ENCODE data around the gene AP5S1.

The AP5S1 gene

GRCh38 chr20:3820048-3820900 is at the start of gene AP5S1:
Gene AP5S1 (plus strand): TSS chr20:3820547. CDS start chr20:3822118, 1,571 bp downstream.
- Mint-ChIP-seq H3K4me3 (peak within 1 kb of the TSS; percentile 87 to 95), H3K36me3 (peaks cover 11 to 18% of the 10 kb centered on the region in 2 donors), H3K27ac (peak within 1 kb of the TSS; percentile 98), H3K4me1 (peaks cover 12 to 30% of the 10 kb centered on the region in 2 donors), H3K27me3 (peaks cover 4 to 5% of the 10 kb centered on the region in 2 donors), H3K9me3 (no peaks in the 10 kb centered on the region)
- DNase-seq (peak; percentile 93), ATAC-seq (replicated peaks) (peak; percentile 88 to 90)

- DNase-seq = no peak
- no peaks in the 10 kb centered on the region for H3K27me3 Mint-ChIP-seq
- H3K36me3 Mint-ChIP-seq = no peaks in the 10 kb centered on the region
- H3K27ac Mint-ChIP-seq = no peak overlapping the region
- no peak for ATAC-seq (replicated peaks)
- no peaks in the 10 kb centered on the region for H3K9me3 Mint-ChIP-seq
- H3K4me1 Mint-ChIP-seq = peaks cover 11 to 19% of the 10 kb centered on the region in 2 donors
- no peak overlapping the region for H3K4me3 Mint-ChIP-seq
Measured at GRCh38 chr20:3771552-3772058, 48.7 kb upstream of the AP5S1 start.

- H3K4me3 Mint-ChIP-seq = no peak overlapping the region
- H3K9me3 Mint-ChIP-seq = no peaks in the 10 kb centered on the region
- peaks cover 8 to 17% of the 10 kb centered on the region in 2 donors for H3K27me3 Mint-ChIP-seq
- no peak overlapping the region for H3K27ac Mint-ChIP-seq
- no peak for DNase-seq
- peaks cover 23 to 31% of the 10 kb centered on the region in 2 donors for H3K4me1 Mint-ChIP-seq
- H3K36me3 Mint-ChIP-seq = no peaks in the 10 kb centered on the region
- ATAC-seq (replicated peaks) = no peak
Measured at GRCh38 chr20:3775457-3776108, 44.8 kb upstream of the AP5S1 start.

GRCh38 chr20:3777381-3777715 is 43.0 kb upstream of the AP5S1 start:
- Mint-ChIP-seq H3K27ac (peak overlapping the region; percentile 92), H3K9me3 (no peaks in the 10 kb centered on the region), H3K36me3 (no peaks in the 10 kb centered on the region), H3K4me3 (peak overlapping the region; percentile 90 to 95), H3K4me1 (peaks cover 32 to 47% of the 10 kb centered on the region in 2 donors), H3K27me3 (peaks cover 8 to 17% of the 10 kb centered on the region in 2 donors)
- no peak for DNase-seq
- ATAC-seq (replicated peaks) = peak; percentile 64 to 69

GRCh38 chr20:3777716-3778629 is 42.4 kb upstream of the AP5S1 start:
- DNase-seq (peak; percentile 47), ATAC-seq (replicated peaks) (peak; percentile 79 to 84)
- Mint-ChIP-seq H3K27ac (peak overlapping the region; percentile 92), H3K4me3 (peak overlapping the region; percentile 90 to 95), H3K27me3 (peaks cover 8 to 17% of the 10 kb centered on the region in 2 donors), H3K4me1 (peaks cover 34 to 47% of the 10 kb centered on the region in 2 donors), H3K9me3 (no peaks in the 10 kb centered on the region), H3K36me3 (no peaks in the 10 kb centered on the region)

- H3K4me3 Mint-ChIP-seq = peak overlapping the region; percentile 35 to 95
Measured at GRCh38 chr20:3778976-3779375, 41.4 kb upstream of the AP5S1 start.

GRCh38 chr20:3781153-3781910 is 39.0 kb upstream of the AP5S1 start, which contains the start of gene SPEF1:
Gene SPEF1 (minus strand): TSS chr20:3781448. CDS start chr20:3781287, 161 bp downstream.
- Mint-ChIP-seq H3K9me3 (no peaks in the 10 kb centered on the region), H3K4me1 (peaks cover 45 to 69% of the 10 kb centered on the region in 2 donors), H3K36me3 (peaks cover 9 to 16% of the 10 kb centered on the region in 2 donors), H3K27ac (peak within 1 kb of the TSS; percentile 48), H3K27me3 (peaks cover 8 to 17% of the 10 kb centered on the region in 2 donors), H3K4me3 (peak within 1 kb of the TSS; percentile 84)
- ATAC-seq (replicated peaks) = peak; percentile 56 to 67
- peak; percentile 44 for DNase-seq

More at GRCh38 chr20:3778976-3779375, 41.4 kb upstream of the AP5S1 start:
- no peak for DNase-seq
- Mint-ChIP-seq H3K27ac (no peak overlapping the region), H3K27me3 (peaks cover 8 to 17% of the 10 kb centered on the region in 2 donors), H3K9me3 (no peaks in the 10 kb centered on the region), H3K36me3 (peaks cover 0 to 5% of the 10 kb centered on the region in 2 donors), H3K4me1 (peaks cover 37 to 54% of the 10 kb centered on the region in 2 donors)
- no peak for ATAC-seq (replicated peaks)

GRCh38 chr20:3782597-3782996 is 37.8 kb upstream of the AP5S1 start:
- ATAC-seq (replicated peaks) = no peak
- Mint-ChIP-seq H3K27me3 (peaks cover 8 to 17% of the 10 kb centered on the region in 2 donors), H3K27ac (peak overlapping the region; percentile 25), H3K4me3 (no peak overlapping the region), H3K9me3 (no peaks in the 10 kb centered on the region), H3K4me1 (peaks cover 40 to 63% of the 10 kb centered on the region in 2 donors), H3K36me3 (peaks cover 9 to 16% of the 10 kb centered on the region in 2 donors)
- no peak for DNase-seq

GRCh38 chr20:3783068-3783489 is 37.3 kb upstream of the AP5S1 start:
- H3K9me3 Mint-ChIP-seq = no peaks in the 10 kb centered on the region
- peak overlapping the region; percentile 25 for H3K27ac Mint-ChIP-seq
- H3K4me3 Mint-ChIP-seq = no peak overlapping the region
- no peak for DNase-seq
- H3K4me1 Mint-ChIP-seq = peaks cover 41 to 65% of the 10 kb centered on the region in 2 donors
- peaks cover 9 to 16% of the 10 kb centered on the region in 2 donors for H3K36me3 Mint-ChIP-seq
- H3K27me3 Mint-ChIP-seq = peaks cover 8 to 17% of the 10 kb centered on the region in 2 donors
- ATAC-seq (replicated peaks) = no peak

- Mint-ChIP-seq H3K27me3 (peaks cover 8 to 11% of the 10 kb centered on the region in 2 donors), H3K27ac (peak overlapping the region; percentile 60), H3K36me3 (peaks cover 9 to 16% of the 10 kb centered on the region in 2 donors), H3K9me3 (no peaks in the 10 kb centered on the region), H3K4me3 (no peak overlapping the region), H3K4me1 (peaks cover 39 to 61% of the 10 kb centered on the region in 2 donors)
- DNase-seq (no peak), ATAC-seq (replicated peaks) (no peak)
Measured at GRCh38 chr20:3783511-3784195, 36.7 kb upstream of the AP5S1 start.

- peaks cover 4% of the 10 kb centered on the region in 2 donors for H3K27me3 Mint-ChIP-seq
- peaks cover 9 to 16% of the 10 kb centered on the region in 2 donors for H3K36me3 Mint-ChIP-seq
- DNase-seq (no peak), ATAC-seq (replicated peaks) (no peak)
- no peaks in the 10 kb centered on the region for H3K9me3 Mint-ChIP-seq
- peak overlapping the region; percentile 84 for H3K27ac Mint-ChIP-seq
- H3K4me1 Mint-ChIP-seq = peaks cover 36 to 58% of the 10 kb centered on the region in 2 donors
- peak overlapping the region; percentile 61 to 62 for H3K4me3 Mint-ChIP-seq
Measured at GRCh38 chr20:3784216-3784853, 36.0 kb upstream of the AP5S1 start.

- peaks cover 9 to 16% of the 10 kb centered on the region in 2 donors for H3K36me3 Mint-ChIP-seq
- peak overlapping the region; percentile 61 to 62 for H3K4me3 Mint-ChIP-seq
- ATAC-seq (replicated peaks) = no peak
- H3K4me1 Mint-ChIP-seq = peaks cover 31 to 53% of the 10 kb centered on the region in 2 donors
- H3K27ac Mint-ChIP-seq = peak overlapping the region; percentile 84
- DNase-seq = no peak
- H3K9me3 Mint-ChIP-seq = no peaks in the 10 kb centered on the region
- no peaks in the 10 kb centered on the region for H3K27me3 Mint-ChIP-seq
Measured at GRCh38 chr20:3784863-3785239, 35.5 kb upstream of the AP5S1 start.
